K562 (cell line): ENCODE measurements around the gene SAMD9. TPM values are rescaled to one million over a fixed set of nuclear protein-coding genes. Genes with fewer than 3 reads are reported as not detected.

Experiments used
- ASH1L ChIP-seq: fragments of 450-650 bp; IDR thresholded peaks from 2 replicates; pipeline ENCODE4 v1.6.1; 2018; ENCODE audit warnings: borderline replicate concordance, mild to moderate bottlenecking, low read depth; ENCODE audit not compliant: partially characterized antibody
- CCNT2 ChIP-seq: IDR thresholded peaks from 2 replicates; pipeline ENCODE4 v1.6.1; 2011; ENCODE audit warnings: borderline replicate concordance, low read depth, mild to moderate bottlenecking, moderate library complexity, mixed read lengths, low read length; ENCODE audit not compliant: insufficient read length; ENCODE audit errors: extremely low read depth
- CREM ChIP-seq: IDR thresholded peaks from 2 replicates; pipeline ENCODE4 v1.6.1; 2014; ENCODE audit warnings: antibody characterized with exemption, low read depth
- DPF2 ChIP-seq: fragments of 450-650 bp; IDR thresholded peaks from 2 replicates; pipeline ENCODE4 v1.6.1; 2016
- E2F5 ChIP-seq: sonication (generic); formaldehyde crosslinking; IDR thresholded peaks from 2 replicates; pipeline ENCODE4 v1.8.0; 2022; ENCODE audit warnings: mild to moderate bottlenecking, missing genetic modification reagents
- JUNB ChIP-seq: fragments of 450-650 bp; formaldehyde crosslinking; conservative IDR thresholded peaks from 2 replicates; pipeline ENCODE4 v1.4.0; 2020; ENCODE audit warnings: mild to moderate bottlenecking
- KLF13 ChIP-seq: fragments of 450-650 bp; IDR thresholded peaks from 2 replicates; pipeline ENCODE4 v1.6.1; 2016; ENCODE audit warnings: missing genetic modification characterization, low read depth, mild to moderate bottlenecking, missing compliant biosample characterization, moderate library complexity, borderline replicate concordance
- MCM2 ChIP-seq: fragments of 450-650 bp; IDR thresholded peaks from 2 replicates; pipeline ENCODE4 v1.6.1; 2017; ENCODE audit warnings: low read depth, mild to moderate bottlenecking
- MLX ChIP-seq, 2 experiments: fragments of 450-650 bp in 1 of 2; sonication (generic) in 1 of 2; formaldehyde crosslinking; conservative IDR thresholded peaks; 2 replicates each; pipeline versions ENCODE4 v1.4.0 to v1.8.1; 2020 to 2022; ENCODE audit warnings: mild to moderate bottlenecking in 1 of 2, missing genetic modification reagents in 1 of 2
- MYC ChIP-seq, 2 experiments: fragments of 250-450 bp in 1 of 2; sonication (Bioruptor Pico) in 1 of 2; IDR thresholded peaks; 2 replicates each; pipeline versions ENCODE4 v1.5.1 to v1.6.1; 2012 to 2021; ENCODE audit warnings: low read depth in 2 of 2, borderline replicate concordance in 1 of 2, improper control_type of control experiment in 1 of 2, low read length in 1 of 2, mild to moderate bottlenecking in 1 of 2, moderate library complexity in 1 of 2
- NCOA2 ChIP-seq, 2 experiments: fragments of 450-650 bp; IDR thresholded peaks; 2 replicates each; pipeline ENCODE4 v1.6.1; 2018; ENCODE audit warnings: mild to moderate bottlenecking in 2 of 2, moderate library complexity in 1 of 2; ENCODE audit not compliant: partially characterized antibody in 2 of 2
- NFIC ChIP-seq: fragments of 450-650 bp; IDR thresholded peaks from 2 replicates; pipeline ENCODE4 v1.6.1; 2017; ENCODE audit warnings: mild to moderate bottlenecking, inconsistent platforms
- NFYB ChIP-seq: IDR thresholded peaks from 2 replicates; pipeline ENCODE4 v1.6.1; 2011; ENCODE audit warnings: mild to moderate bottlenecking, moderate library complexity; ENCODE audit not compliant: insufficient read length; ENCODE audit errors: extremely low read depth
- POLR2AphosphoS2 ChIP-seq: IDR thresholded peaks from 2 replicates; pipeline ENCODE4 v1.6.1; 2012; ENCODE audit warnings: low read length, improper control_type of control experiment
- PRPF4 ChIP-seq: fragments of 200-400 bp; formaldehyde crosslinking; IDR thresholded peaks from one replicate; pipeline ENCODE4 v1.6.1; 2017; ENCODE audit warnings: low read length, low read depth, mild to moderate bottlenecking; ENCODE audit not compliant: insufficient read depth, poor library complexity, severe bottlenecking
- PTBP1 ChIP-seq: fragments of 200-400 bp; formaldehyde crosslinking; IDR thresholded peaks from 2 replicates; pipeline ENCODE4 v1.6.1; 2017; ENCODE audit warnings: low read depth, low read length
- RFX1 ChIP-seq: fragments of 450-650 bp; IDR thresholded peaks from 2 replicates; pipeline ENCODE4 v1.6.1; 2016; ENCODE audit warnings: mild to moderate bottlenecking, moderate library complexity
- RNF2 ChIP-seq: sonication (generic); IDR thresholded peaks from 2 replicates; pipeline ENCODE4 v1.6.1; 2016
- TARDBP ChIP-seq: fragments of 450-650 bp; IDR thresholded peaks from 2 replicates; pipeline ENCODE4 v1.6.1; 2016
- TFAM ChIP-seq: fragments of 250-450 bp; sonication (Bioruptor Pico); conservative IDR thresholded peaks from 2 replicates; pipeline ENCODE4 v1.5.0; 2021; ENCODE audit warnings: mild to moderate bottlenecking, moderate library complexity
- TRIM28 ChIP-seq: fragments of 450-650 bp; IDR thresholded peaks from 2 replicates; pipeline ENCODE4 v1.6.1; 2017
- USF1 ChIP-seq: sonication (generic); formaldehyde crosslinking; IDR thresholded peaks from 2 replicates; pipeline ENCODE4 v1.9.0; 2022; ENCODE audit warnings: mild to moderate bottlenecking, missing genetic modification reagents
- ZBTB1 ChIP-seq: sonication (generic); formaldehyde crosslinking; IDR thresholded peaks from 2 replicates; pipeline ENCODE4 v1.8.1; 2023; ENCODE audit warnings: missing genetic modification reagents, low read depth, mild to moderate bottlenecking, borderline replicate concordance
- ZNF232 ChIP-seq: sonication (generic); formaldehyde crosslinking; IDR thresholded peaks from 2 replicates; pipeline ENCODE4 v1.8.0; 2022; ENCODE audit warnings: mild to moderate bottlenecking, missing genetic modification reagents
- ZNF316 ChIP-seq: fragments of 450-650 bp; IDR thresholded peaks from 2 replicates; pipeline ENCODE4 v1.6.1; 2016
- ZNF57 ChIP-seq: fragments of 450-650 bp; formaldehyde crosslinking; IDR thresholded peaks from 2 replicates; pipeline ENCODE4 v1.4.0; 2020; ENCODE audit warnings: mild to moderate bottlenecking, moderate library complexity
- ZNF699 ChIP-seq: fragments of 250-450 bp; sonication (Bioruptor Pico); IDR thresholded peaks from 2 replicates; pipeline ENCODE4 v1.8.0; 2021; ENCODE audit warnings: mild to moderate bottlenecking, moderate library complexity; ENCODE audit not compliant: insufficient replicate concordance
- ZNF75A ChIP-seq: fragments of 450-650 bp; formaldehyde crosslinking; IDR thresholded peaks from 2 replicates; pipeline ENCODE4 v1.4.0; 2020; ENCODE audit warnings: mild to moderate bottlenecking
- polyA plus RNA-seq, 8 experiments: library from polyadenylated mRNA; depleted of rRNA in 4 of 8; stranded (reverse) in 5 of 8; unstranded in 3 of 8; fragments of >200 nt; fragmentation: Nextera tagmentation in 2 of 8; fragmentation: Illumina TruSeq in 1 of 8; extraction: Ambion mirVana in 2 of 8; extraction: Trizol in 1 of 8; gene quantifications; 2 replicates each; pipeline versions ENCODE4 v1.2.1 to v1.2.3, GENCODE V29; 2011 to 2014; ENCODE audit warnings: inconsistent platforms in 1 of 8, missing spikeins in 1 of 8
- total RNA-seq, 7 experiments: library from RNA; depleted of rRNA in 6 of 7; stranded (reverse); fragments of >200 nt in 6 of 7; fragmentation: Illumina TruSeq in 2 of 7; extraction: Trizol in 2 of 7; gene quantifications; 2 replicates each; pipeline versions ENCODE4 v1.2.1 to v1.2.3, GENCODE V29; 2011 to 2021; ENCODE audit warnings: low replicate concordance in 1 of 7

Gene SAMD9
- total and polyA plus RNA-seq, 9 of the 15 experiments (the other 6 are each of a cell fraction or from before 2014, with no cell fraction given), result 1.0 to 4.0 (median 1.9) TPM

DNA sequence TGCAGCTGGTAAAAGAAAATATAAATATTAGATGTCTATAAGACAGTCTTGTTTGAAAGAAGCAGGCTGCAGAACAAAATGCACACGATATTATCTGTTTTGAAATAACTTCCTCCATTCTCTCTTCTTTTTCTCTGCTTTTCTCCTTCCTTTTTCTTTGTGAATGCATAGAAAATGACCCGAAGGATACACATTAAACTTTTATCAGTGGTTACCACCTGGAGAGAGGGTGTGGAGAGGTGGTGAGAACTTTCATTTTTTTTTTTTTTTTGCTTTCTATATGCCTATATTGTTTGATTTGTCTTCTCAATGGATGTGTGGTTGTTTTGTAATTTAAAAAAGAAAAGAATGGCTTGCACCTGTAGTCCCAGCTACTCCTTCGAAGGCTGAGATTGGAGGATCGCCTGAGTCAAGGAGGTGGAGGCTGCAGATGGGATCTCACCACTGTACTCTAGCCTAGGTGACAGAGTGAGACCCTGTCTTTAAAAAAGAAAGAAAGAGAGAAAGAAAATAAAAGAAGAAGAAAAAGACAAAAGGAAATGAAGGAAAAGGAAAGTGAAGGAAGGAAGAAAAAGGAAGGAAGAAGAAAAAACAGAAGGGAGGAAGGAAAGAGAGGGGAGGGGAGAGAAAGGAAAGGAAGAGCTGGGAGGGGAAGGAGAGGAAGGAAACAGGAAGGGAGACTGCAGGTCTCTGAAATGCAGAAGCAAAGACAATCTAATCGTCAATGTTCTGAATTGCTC, 64.4 kb downstream of the SAMD9 start (continued):
- no peak for TF ChIP-seq ZNF232 (CRISPR knock-in tag)
- TF ChIP-seq DPF2, result peak; percentile 79
- no peak for TF ChIP-seq ZNF57 (CRISPR knock-in tag)
- TF ChIP-seq POLR2AphosphoS2, result no peak
- no peak for TF ChIP-seq TRIM28
- TF ChIP-seq MLX (CRISPR knock-in tag; conservative IDR thresholded peaks at IDR 0.05), result no peak
- no peak for TF ChIP-seq E2F5 (CRISPR knock-in tag)
- TF ChIP-seq ZNF75A (CRISPR knock-in tag), result no peak
- TF ChIP-seq PTBP1, result no peak
- no peak for TF ChIP-seq TARDBP
- TF ChIP-seq RNF2, result no peak
- TF ChIP-seq NFYB, result no peak
- no peak for TF ChIP-seq ZBTB1 (CRISPR knock-in tag)
- no peak for TF ChIP-seq CCNT2
- peak; percentile 27; the same call in 1 of the 2 replicates for TF ChIP-seq ZNF316
- TF ChIP-seq MYC (IDR thresholded peaks at IDR 0.05; ENCODE audit: low read depth, low read length), result no peak
- no peak for TF ChIP-seq MYC (CRISPR knock-in tag; IDR thresholded peaks at IDR 0.05; ENCODE audit: borderline replicate concordance, low read depth)
- no peak for TF ChIP-seq TFAM (CRISPR knock-in tag)
- no peak for TF ChIP-seq USF1 (CRISPR knock-in tag)
- TF ChIP-seq RFX1, result no peak
- no peak for TF ChIP-seq JUNB (CRISPR knock-in tag)
- TF ChIP-seq ASH1L, result no peak
- TF ChIP-seq CREM, result no peak
- no peak for TF ChIP-seq PRPF4
- no peak for TF ChIP-seq KLF13 (tag)
- no peak for TF ChIP-seq MCM2
- no peak for TF ChIP-seq NFIC
- no peak for TF ChIP-seq NCOA2 (IDR thresholded peaks at IDR 0.05; ENCODE audit: partially characterized antibody in 2 of 2)
- no peak for TF ChIP-seq ZNF699 (CRISPR knock-in tag)
